Right cardiac atrium (tissue), 5 donors: ENCODE results near the gene ADAMTSL1. TPM values are rescaled to one million over a fixed set of nuclear protein-coding genes. Genes with fewer than 3 reads are reported as not detected.

Experiments
- ATAC-seq, 2 donors: fragments of 200-7000 bp; cut with Tn5 transposase; one replicate each; pipeline versions ENCODE4 v1.8.0 to v1.9.1; 2020; ENCODE audit warnings: moderate library complexity in 2 of 2, mild to moderate bottlenecking in 1 of 2
- DNase-seq, 3 donors: peaks; one replicate each; pipeline ENCODE4 v3.0.0-alpha.2; 2020
- H3K27ac ChIP-seq: one replicate; pipeline ENCODE4 v1.5.1; 2013; ENCODE audit warnings: mild to moderate bottlenecking, low read length, control low read depth, moderate library complexity
- H3K27me3 ChIP-seq: one replicate; pipeline ENCODE4 v1.6.1; 2013; ENCODE audit not compliant: control insufficient read depth, insufficient read depth
- H3K4me1 ChIP-seq: one replicate; pipeline ENCODE4 v1.6.1; 2013; ENCODE audit warnings: low read length; ENCODE audit not compliant: control insufficient read depth, insufficient read depth
- H3K4me3 ChIP-seq: one replicate; pipeline ENCODE4 v1.5.1; 2013; ENCODE audit warnings: low read length, control low read depth
- H3K9me3 ChIP-seq: one replicate; pipeline ENCODE4 v1.6.1; 2013; ENCODE audit warnings: low read length; ENCODE audit not compliant: control insufficient read depth
- WGBS: extraction: QIAGEN DNeasy Blood & Tissue Kit; methylation state at CpG from one replicate; pipeline ENCODE4 v1.1.7; 2013; 5-methylcytosine and 5-hydroxymethylcytosine counted together
- intact Hi-C, 4 donors: fragments of 100-400 bp; cut with DNase I; formaldehyde crosslinking; loops; one replicate each; pipeline versions ENCODE4 v1.11.0 to v1.14.0; 2022 to 2023
- polyA plus RNA-seq: library from polyadenylated mRNA; stranded (reverse); fragments of 200-250 nt; gene quantifications from one replicate; pipeline ENCODE4 v1.2.3, GENCODE V29; 2013
- total RNA-seq, 4 donors: library from RNA; stranded (reverse); fragmentation: NEBNext Ultra II Directional; extraction: Animal tissue kit (Norgen Biotek cat#: 25700); gene quantifications; one replicate each; pipeline ENCODE4 v1.2.1, GENCODE V29; 2021
- donor health status: healthy with polysubstance abuse.
- donor health status: DM: no; HTN: yes; CAD: no.
- donor health status: DM: no; HTN: no; CAD: no.
- donor health status: DM: no; HTN: yes; CAD: no; lungs with severe emphysema.
- donor health status: DM: yes; HTN: yes; CAD: no.

Gene ADAMTSL1
- total and polyA plus RNA-seq, 5 donors = 1.2 to 5.0 (median 3.0) TPM

DNA sequence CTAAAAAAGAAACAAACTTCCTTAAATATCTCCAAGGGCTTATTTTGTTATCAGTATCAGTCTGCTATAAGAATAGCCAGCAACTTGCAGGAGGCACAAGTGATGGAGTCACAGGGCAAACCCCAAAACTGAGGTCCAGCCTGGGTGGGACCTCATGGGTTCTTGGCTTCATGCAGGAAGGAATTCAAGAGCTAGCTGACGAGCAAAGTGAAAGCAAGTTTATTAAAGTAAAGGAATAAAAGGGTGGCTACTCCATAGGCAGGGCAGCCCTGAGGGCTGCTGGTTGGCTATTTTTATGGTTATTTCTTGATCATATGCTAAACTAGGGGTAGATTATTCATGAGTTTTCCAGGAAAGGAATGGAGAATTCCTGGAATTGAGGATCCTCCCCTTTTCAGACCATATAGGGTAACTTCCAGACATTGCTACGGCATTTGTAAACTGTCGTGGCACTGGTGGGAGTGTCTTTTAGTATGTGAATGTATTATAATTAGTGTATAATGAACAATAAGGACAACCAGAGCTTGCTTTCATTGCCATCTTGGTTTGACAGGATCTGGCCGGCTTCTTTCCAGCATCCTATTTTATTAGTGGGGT is 231.9 kb downstream of the ADAMTSL1 start:
- Histone ChIP-seq H3K9me3 (no peaks in the 10 kb centered on the region), H3K27me3 (no peaks in the 10 kb centered on the region), H3K4me3 (no peak overlapping the region), H3K4me1 (peaks cover 6% of the 10 kb centered on the region), H3K27ac (no peak overlapping the region)
- intact Hi-C loops = no loop called here
- peak in 1 of 2 donors; percentile 54 for ATAC-seq
- DNase-seq = no peak
- whole genome bisulfite sequencing = 25% methylated on average over 4 of the region's 4 CpGs

DNA sequence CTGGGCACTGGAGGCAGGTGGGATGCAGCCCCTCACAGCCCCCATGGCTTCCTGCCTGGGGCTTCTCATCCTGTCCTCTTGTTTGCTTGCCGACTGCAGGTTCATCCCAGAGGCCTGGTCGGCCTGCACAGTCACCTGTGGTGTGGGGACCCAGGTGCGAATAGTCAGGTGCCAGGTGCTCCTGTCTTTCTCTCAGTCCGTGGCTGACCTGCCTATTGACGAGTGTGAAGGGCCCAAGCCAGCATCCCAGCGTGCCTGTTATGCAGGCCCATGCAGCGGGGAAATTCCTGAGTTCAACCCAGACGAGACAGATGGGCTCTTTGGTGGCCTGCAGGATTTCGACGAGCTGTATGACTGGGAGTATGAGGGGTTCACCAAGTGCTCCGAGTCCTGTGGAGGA is 232.7 kb downstream of the ADAMTSL1 start:
- DNase-seq = no peak
- intact Hi-C loops = no loop called here
- no peak overlapping the region for H3K27ac ChIP-seq
- ATAC-seq = peak in 1 of 2 donors; percentile 10
- H3K4me1 ChIP-seq = peaks cover 6% of the 10 kb centered on the region
- no peak overlapping the region for H3K4me3 ChIP-seq
- H3K27me3 ChIP-seq = no peaks in the 10 kb centered on the region
- WGBS = 84% methylated on average over 11 of the region's 11 CpGs
- no peaks in the 10 kb centered on the region for H3K9me3 ChIP-seq

DNA sequence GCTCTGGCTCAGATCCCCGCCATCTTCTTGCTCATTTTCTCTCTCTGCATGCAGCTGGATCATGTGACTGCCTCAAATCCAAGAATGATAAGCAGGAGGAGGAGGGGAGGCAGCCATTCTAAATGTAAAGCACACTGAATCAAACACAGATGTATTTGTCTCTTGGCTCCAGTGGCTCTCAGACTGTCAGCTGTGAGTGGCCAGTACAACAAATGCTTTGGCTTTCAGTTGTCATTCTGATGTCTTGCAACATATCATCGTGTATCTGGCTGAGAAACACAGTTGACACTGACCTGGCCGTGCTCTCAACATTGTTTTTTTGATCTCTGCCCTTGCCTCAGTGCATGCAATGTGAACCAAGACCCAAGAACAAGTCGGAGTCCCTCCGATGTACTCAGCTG is 233.1 kb downstream of the ADAMTSL1 start:
- no peak overlapping the region for H3K27ac ChIP-seq
- 65% methylated on average over 5 of the region's 5 CpGs for WGBS

DNA sequence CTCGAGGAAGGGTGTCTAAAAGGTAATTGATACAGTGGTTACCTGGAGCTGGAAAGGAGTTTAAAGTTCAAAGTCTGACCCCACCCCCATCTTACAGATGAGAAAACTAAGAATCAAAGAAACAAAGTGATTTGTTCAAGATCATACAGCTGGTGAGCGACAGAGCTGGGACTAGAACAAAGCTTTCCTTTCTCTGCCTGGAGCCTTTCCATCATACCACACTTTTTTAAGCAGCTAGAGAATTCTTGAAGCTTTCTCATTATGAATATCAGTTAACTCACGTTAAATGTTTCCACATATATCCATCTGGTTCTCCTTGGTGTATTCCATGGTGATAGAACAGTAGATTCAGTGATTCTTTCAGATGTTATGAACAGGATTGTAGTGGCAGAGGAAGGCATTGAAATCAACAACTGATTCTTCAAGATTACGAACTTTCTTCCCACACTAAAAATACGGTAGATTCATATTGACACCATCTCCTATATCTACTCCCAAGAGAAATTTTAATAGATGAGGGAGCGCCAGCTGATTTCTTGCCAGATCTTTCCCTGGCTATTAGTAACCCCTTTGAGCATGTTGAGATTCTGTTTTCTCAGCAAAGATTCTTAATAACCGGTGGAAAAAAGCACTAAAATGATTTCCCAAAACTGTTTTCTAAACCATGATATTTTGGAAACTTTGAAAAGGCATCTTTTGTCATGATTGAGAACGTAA is 233.7 kb downstream of the ADAMTSL1 start:
- intact Hi-C loops = no loop called here
- Histone ChIP-seq H3K4me1 (peaks cover 6% of the 10 kb centered on the region), H3K4me3 (no peak overlapping the region), H3K27me3 (no peaks in the 10 kb centered on the region), H3K9me3 (no peaks in the 10 kb centered on the region), H3K27ac (no peak overlapping the region)
- peak in 1 of 3 donors; percentile 54 for DNase-seq
- 58% methylated on average over 8 of the region's 8 CpGs for WGBS
- ATAC-seq = no peak

More for the DNA sequence above, 233.1 kb downstream of the ADAMTSL1 start:
- intact Hi-C loops = no loop called here
- no peaks in the 10 kb centered on the region for H3K27me3 ChIP-seq
- peak; percentile 17 to 60 for ATAC-seq
- H3K9me3 ChIP-seq = no peaks in the 10 kb centered on the region
- DNase-seq = no peak
- no peak overlapping the region for H3K4me3 ChIP-seq
- peaks cover 6% of the 10 kb centered on the region for H3K4me1 ChIP-seq

DNA sequence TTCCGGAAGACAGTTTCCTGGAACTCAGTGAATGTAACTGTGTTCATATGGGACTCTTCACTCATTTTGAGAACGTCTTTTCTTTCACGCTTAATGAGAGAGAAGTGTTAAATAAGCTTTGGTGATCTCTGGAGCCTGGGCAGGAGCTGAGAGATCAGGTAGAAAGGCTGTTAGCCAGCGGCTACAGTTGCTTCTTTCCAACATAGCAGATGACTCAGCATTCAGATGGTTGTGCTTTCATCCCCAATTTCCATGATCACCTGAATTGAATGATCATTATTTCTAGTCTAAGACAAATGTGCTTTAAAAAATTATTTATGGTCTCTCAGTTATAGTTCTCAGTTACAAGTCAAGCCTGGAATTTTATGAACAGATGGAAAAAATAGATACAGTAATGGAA is 234.5 kb downstream of the ADAMTSL1 start:
- intact Hi-C loops = no loop called here
- H3K27ac ChIP-seq = no peak overlapping the region
- WGBS = 73% methylated on average over 4 of the region's 4 CpGs
- H3K27me3 ChIP-seq = no peaks in the 10 kb centered on the region
- no peak overlapping the region for H3K4me3 ChIP-seq
- H3K9me3 ChIP-seq = no peaks in the 10 kb centered on the region
- no peak for DNase-seq
- peaks cover 6% of the 10 kb centered on the region for H3K4me1 ChIP-seq
- ATAC-seq = no peak

DNA sequence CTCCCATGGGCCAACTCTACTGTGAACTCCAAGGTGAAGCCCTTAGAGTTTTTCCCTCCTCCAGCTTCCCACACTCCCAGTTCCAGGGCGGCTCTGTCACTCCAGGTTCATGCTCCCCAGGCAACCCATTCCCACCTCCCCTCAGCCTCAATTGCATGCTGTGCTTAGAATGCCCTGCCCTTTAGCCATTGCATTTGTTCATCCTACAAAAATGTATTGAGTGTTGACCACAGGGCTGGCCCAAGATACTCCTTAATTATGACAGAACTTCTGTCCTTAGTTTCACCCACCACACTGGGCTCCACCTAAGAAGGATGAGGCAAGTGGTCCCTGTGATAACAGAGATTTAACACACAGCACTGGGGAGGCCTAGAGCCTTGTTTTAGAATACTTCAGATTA is 236.1 kb downstream of the ADAMTSL1 start:
- no peak for DNase-seq
- Histone ChIP-seq H3K9me3 (no peaks in the 10 kb centered on the region), H3K4me3 (no peak overlapping the region), H3K27ac (no peak overlapping the region), H3K27me3 (no peaks in the 10 kb centered on the region), H3K4me1 (peaks cover 4% of the 10 kb centered on the region)
- intact Hi-C loops = no loop called here
- no peak for ATAC-seq
- 98% methylated on average over 1 of the region's 1 CpG for WGBS

DNA sequence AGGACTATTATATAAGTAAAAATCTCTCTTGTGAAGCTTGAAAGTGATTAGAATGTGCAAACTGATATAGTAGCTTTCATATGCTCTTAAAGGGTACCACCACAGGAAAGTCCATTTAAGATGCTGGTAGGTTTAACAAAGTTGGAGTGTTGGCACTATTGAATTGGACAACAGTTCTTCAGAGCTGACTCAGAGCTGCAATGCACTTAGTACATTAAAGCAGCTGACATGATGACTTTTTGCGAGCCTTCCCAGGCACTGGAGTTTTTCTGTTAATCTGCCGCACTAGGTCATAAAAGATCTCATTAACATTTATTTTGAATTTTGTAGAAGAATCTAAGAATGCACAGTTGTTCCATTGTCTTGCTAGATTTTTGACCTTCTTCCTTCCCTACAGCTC is 243.8 kb downstream of the ADAMTSL1 start:
- DNase-seq = no peak
- Histone ChIP-seq H3K4me1 (no peaks in the 10 kb centered on the region), H3K27me3 (no peaks in the 10 kb centered on the region), H3K27ac (no peak overlapping the region), H3K9me3 (no peaks in the 10 kb centered on the region), H3K4me3 (no peak overlapping the region)
- ATAC-seq = no peak
- 89% methylated on average over 2 of the region's 2 CpGs for WGBS
- intact Hi-C loops = no loop called here

DNA sequence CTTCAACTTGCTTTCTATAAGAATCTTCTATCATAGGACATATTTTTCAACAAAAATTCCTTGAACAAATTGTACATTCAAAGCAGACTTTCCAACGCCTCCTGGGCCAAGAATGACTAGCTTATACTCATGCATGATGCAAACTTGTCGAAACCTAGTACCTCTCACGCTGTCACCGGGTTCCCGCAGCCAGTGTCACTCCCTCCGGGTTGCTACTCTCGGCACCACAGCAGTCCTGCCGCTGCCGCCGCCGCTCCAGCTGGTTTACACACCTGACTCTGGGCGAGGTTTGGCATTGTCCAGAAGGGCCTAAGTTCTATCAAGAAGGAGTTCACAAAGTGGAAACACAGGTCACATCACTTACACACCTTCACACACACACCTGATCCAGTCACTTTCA is 244.4 kb downstream of the ADAMTSL1 start:
- intact Hi-C loops = no loop called here
- no peak overlapping the region for H3K27ac ChIP-seq
- H3K27me3 ChIP-seq = no peaks in the 10 kb centered on the region
- H3K4me1 ChIP-seq = no peaks in the 10 kb centered on the region
- DNase-seq (no peak), ATAC-seq (no peak)
- no peak overlapping the region for H3K4me3 ChIP-seq
- WGBS = 92% methylated on average over 12 of the region's 12 CpGs
- no peaks in the 10 kb centered on the region for H3K9me3 ChIP-seq

DNA sequence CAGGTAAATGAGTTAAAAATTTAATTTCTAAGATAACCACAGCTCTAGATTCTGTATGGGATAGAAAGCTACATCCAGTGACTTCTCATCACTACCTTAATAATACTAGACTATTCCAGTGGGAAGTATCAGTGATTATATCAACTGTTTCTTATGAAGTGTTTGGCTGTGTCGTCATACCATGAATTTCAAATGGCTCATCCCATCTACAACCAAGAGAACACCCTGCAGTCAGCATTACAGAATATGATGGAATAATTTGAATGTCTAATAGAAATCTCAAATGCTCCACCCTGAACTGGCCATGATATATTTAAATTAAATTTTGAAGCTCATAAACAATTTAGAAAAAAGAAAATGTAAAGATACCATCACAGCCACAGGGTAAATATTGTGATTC is 245.0 kb downstream of the ADAMTSL1 start:
- H3K27ac ChIP-seq = no peak overlapping the region
- intact Hi-C loops = no loop called here
- no peak for ATAC-seq
- H3K9me3 ChIP-seq = no peaks in the 10 kb centered on the region
- H3K4me1 ChIP-seq = no peaks in the 10 kb centered on the region
- WGBS = 96% methylated on average over 1 of the region's 1 CpG
- no peaks in the 10 kb centered on the region for H3K27me3 ChIP-seq
- H3K4me3 ChIP-seq = no peak overlapping the region
- no peak for DNase-seq

DNA sequence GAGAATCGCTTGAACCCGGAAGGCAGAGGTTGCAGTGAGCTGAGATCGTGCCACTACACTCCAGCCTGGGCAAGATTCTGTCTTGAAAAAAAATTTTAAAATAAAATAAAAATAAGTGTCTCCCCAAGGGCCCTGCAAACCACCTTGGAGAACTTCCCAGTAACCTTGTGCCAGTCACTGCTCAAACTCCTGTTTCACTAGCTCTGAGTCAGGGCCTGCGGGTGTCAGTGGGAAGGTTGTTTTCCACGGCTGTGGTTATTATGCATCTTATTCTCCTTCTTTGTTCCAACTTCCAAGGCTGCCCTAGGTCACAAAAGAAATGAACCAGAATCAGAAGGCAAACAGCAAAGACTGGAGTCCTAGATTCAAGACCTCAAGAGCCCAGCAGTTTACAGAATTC is 246.7 kb downstream of the ADAMTSL1 start:
- DNase-seq (no peak), ATAC-seq (no peak)
- H3K4me3 ChIP-seq = no peak overlapping the region
- H3K4me1 ChIP-seq = no peaks in the 10 kb centered on the region
- H3K27me3 ChIP-seq = no peaks in the 10 kb centered on the region
- H3K27ac ChIP-seq = no peak overlapping the region
- no peaks in the 10 kb centered on the region for H3K9me3 ChIP-seq
- intact Hi-C loops = no loop called here
- WGBS = 94% methylated on average over 5 of the region's 5 CpGs

DNA sequence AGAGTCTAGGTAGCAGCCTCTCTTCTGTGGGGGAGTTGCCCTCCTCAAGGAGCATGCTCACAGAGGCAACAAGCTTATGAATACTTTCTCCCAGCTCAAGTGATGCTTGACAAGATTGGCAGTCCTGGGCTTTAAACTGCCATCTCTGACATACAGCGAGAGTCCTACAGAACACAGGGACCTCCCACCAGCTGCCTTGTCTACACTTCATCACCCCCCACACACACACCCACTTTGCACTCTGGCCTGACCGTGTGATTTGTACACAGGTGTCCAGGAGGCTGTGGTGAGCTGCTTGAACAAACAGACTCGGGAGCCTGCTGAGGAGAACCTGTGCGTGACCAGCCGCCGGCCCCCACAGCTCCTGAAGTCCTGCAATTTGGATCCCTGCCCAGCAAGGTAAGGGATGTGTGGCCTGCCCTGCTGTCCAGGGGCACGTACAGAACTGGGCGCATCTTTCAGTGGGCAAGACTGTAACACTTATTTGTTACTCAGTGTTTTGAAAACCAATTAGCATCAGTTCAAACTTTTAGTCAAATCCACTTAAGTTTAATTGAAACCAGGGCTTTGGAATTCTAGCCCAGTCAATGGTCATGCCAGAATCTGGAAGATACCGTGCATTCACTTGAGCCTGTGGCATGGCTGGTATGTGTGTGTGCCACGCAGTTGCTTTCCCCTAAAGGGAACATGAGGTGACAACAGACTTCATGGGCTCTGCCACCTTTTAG is 247.5 kb downstream of the ADAMTSL1 start:
- Histone ChIP-seq H3K4me3 (no peak overlapping the region), H3K27me3 (no peaks in the 10 kb centered on the region), H3K4me1 (no peaks in the 10 kb centered on the region), H3K27ac (no peak overlapping the region), H3K9me3 (no peaks in the 10 kb centered on the region)
- no peak for ATAC-seq
- 88% methylated on average over 10 of the region's 10 CpGs for WGBS
- intact Hi-C loops = no loop called here
- DNase-seq = peak in 1 of 3 donors; percentile 27
